Dendritic cell treated with granulocyte-macrophage colony-stimulating factor and Interleukin-4, amounts not matched to agents 40 ng/mL and 50 ng/mL, for 4 days (primary cell): ENCODE results near the gene POLDIP2.
A peak's percentile ranks its signal among the peaks of the same experiment; 100 is the strongest.

ENCODE experiments used
- H3K27ac Mint-ChIP-seq: one replicate; pipeline ENCODE4 v1.8.0; 2022; ENCODE audit warnings: mild to moderate bottlenecking, mixed read lengths
- H3K27me3 Mint-ChIP-seq: one replicate; pipeline ENCODE4 v1.8.0; 2022; ENCODE audit warnings: mild to moderate bottlenecking, mixed read lengths
- H3K36me3 Mint-ChIP-seq: one replicate; pipeline ENCODE4 v1.8.0; 2022; ENCODE audit warnings: low read depth, mixed read lengths
- H3K4me1 Mint-ChIP-seq: one replicate; pipeline ENCODE4 v1.8.0; 2022; ENCODE audit warnings: low read depth, mixed read lengths
- H3K4me3 Mint-ChIP-seq: one replicate; pipeline ENCODE4 v1.8.0; 2022; ENCODE audit warnings: mild to moderate bottlenecking, moderate library complexity, mixed read lengths
- H3K9me3 Mint-ChIP-seq: one replicate; pipeline ENCODE4 v1.8.0; 2022; ENCODE audit warnings: mixed read lengths
- intact Hi-C: fragments of 100-400 bp; cut with micrococcal nuclease; formaldehyde crosslinking; loops from one replicate; pipeline ENCODE4 v1.15.0; 2022

POLDIP2 gene

DNA sequence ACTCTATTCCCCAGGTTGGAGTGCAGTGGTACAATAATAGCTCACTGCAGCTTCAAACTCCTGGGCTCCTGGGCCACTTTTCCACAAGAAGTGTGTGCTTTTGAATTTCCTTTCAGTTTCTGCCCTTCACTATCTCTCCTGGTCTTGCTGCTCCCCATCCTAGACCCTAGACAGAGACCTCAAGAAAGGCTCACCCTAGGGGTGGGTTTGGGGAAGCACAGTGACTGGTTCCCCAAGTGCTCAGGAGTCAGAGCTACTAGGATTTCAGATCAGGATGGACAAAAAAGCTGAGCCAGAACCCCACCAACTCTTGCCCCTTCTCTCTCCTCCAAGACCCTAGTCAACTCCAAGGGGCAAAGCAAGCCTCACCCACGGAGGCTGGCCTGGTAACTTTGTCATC is 9.3 kb upstream of the POLDIP2 start:
- Mint-ChIP-seq H3K27me3 (peaks cover 2% of the 10 kb centered on the region), H3K27ac (no peak overlapping the region), H3K4me3 (no peak overlapping the region), H3K4me1 (peaks cover 19% of the 10 kb centered on the region), H3K9me3 (no peaks in the 10 kb centered on the region), H3K36me3 (peaks cover 68% of the 10 kb centered on the region)
- intact Hi-C loops = no loop called here

GRCh38 chr17:28365487-28365886 is 8.2 kb upstream of the POLDIP2 start:
- intact Hi-C loops = no loop called here
- H3K4me3 Mint-ChIP-seq = no peak overlapping the region
- H3K27ac Mint-ChIP-seq = no peak overlapping the region
- no peaks in the 10 kb centered on the region for H3K27me3 Mint-ChIP-seq
- no peaks in the 10 kb centered on the region for H3K9me3 Mint-ChIP-seq
- H3K4me1 Mint-ChIP-seq = peaks cover 11% of the 10 kb centered on the region
- peaks cover 79% of the 10 kb centered on the region for H3K36me3 Mint-ChIP-seq

DNA sequence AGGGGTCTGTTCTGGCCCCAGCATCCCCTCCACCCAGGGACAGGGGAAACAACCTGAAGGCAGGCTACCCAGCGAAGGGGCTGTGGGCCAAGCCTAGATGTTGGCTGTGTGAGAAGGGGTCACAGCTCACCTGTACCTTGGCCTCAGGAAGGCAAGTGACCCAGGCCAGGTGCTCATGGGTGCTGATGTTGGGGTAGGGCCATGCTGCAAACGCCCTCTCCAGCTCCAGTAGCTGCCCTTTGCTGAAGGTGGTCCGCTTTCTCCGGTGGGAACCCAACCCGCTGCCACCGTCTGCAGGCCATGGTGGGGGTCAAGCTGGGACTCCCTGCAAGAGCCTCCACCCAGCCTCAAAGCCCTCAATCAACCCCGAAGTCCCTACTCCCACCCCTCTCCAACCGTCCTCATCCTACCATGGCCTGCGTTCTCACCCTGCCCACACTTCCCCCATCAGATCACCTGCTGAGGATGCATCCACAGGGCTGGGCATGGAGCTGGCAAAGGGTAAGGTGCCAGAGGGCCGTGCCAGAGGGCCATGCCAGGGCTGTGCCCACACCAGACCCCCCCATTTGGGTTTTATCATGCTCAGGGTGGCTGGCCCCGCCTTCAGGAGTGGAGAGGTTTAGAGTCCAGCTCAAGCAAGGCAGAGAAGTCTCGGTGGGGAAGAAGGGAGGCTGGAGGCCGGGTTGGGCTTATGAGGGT is 7.5 kb upstream of the POLDIP2 start, which contains the start of gene SEBOX:
TSS of gene SEBOX (minus strand) at position 535 of the 699 bp plus-strand sequence. CDS start at position 487, 48 bp downstream.
- no peak within 1 kb of the TSS for H3K4me3 Mint-ChIP-seq
- H3K27ac Mint-ChIP-seq = no peak within 1 kb of the TSS

GRCh38 chr17:28363776-28364650 is 6.7 kb upstream of the POLDIP2 start:
- H3K4me1 Mint-ChIP-seq = no peaks in the 10 kb centered on the region
- H3K9me3 Mint-ChIP-seq = no peaks in the 10 kb centered on the region
- peaks cover 87% of the 10 kb centered on the region for H3K36me3 Mint-ChIP-seq
- H3K27ac Mint-ChIP-seq = no peak overlapping the region
- no peak overlapping the region for H3K4me3 Mint-ChIP-seq
- intact Hi-C loops = no loop called here
- no peaks in the 10 kb centered on the region for H3K27me3 Mint-ChIP-seq

More for the DNA sequence above, 7.5 kb upstream of the POLDIP2 start, which contains the start of gene SEBOX:
- no peaks in the 10 kb centered on the region for H3K27me3 Mint-ChIP-seq
- H3K4me1 Mint-ChIP-seq = peaks cover 4% of the 10 kb centered on the region
- no peaks in the 10 kb centered on the region for H3K9me3 Mint-ChIP-seq
- peaks cover 86% of the 10 kb centered on the region for H3K36me3 Mint-ChIP-seq
- intact Hi-C loops = no loop called here

DNA sequence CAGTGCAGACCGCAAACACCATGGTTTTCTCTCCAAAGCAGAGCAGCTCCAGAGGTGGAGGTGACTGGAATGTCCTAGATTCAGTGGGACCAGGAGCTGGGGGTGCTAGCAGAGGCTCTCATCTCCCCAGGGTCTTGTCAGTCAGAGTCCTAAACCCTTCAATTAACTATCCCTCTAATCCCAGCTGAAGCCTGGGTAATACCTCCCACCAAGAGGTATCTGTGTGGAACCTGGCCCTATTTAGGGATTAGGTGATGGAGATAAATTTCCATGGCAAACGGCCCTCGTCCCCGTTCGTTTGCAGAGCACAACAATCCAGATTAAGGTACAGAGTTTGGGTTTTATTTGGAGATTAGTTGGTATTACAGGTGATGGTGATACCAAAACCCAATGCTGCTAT is 5.9 kb upstream of the POLDIP2 start:
- Mint-ChIP-seq H3K9me3 (no peaks in the 10 kb centered on the region), H3K4me1 (peaks cover 3% of the 10 kb centered on the region), H3K36me3 (peaks cover 92% of the 10 kb centered on the region), H3K4me3 (no peak overlapping the region), H3K27me3 (no peaks in the 10 kb centered on the region), H3K27ac (no peak overlapping the region)
- intact Hi-C loops = no loop called here

DNA sequence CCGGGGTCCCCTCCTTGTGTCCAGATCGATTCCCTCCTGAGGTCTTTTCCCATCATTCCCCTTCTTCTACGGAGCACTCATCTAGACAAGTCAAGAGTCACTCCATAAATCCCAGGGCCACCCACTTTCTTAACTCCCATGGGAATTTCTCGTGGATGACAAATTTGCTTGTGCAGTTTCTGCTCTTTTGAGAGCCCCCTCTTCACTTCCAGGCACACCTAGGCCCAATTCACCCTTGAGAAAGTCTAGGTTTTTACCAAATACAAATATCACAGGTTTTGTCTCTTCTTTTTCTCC is 522 bp upstream of the POLDIP2 start:
- Mint-ChIP-seq H3K4me3 (peak overlapping the region; percentile 94), H3K4me1 (peaks cover 21% of the 10 kb centered on the region), H3K27me3 (no peaks in the 10 kb centered on the region), H3K27ac (peak overlapping the region; percentile 95), H3K9me3 (no peaks in the 10 kb centered on the region), H3K36me3 (peaks cover 77% of the 10 kb centered on the region)
- intact Hi-C loops = loop anchor here (1.0 kb wide), 1 partner anchor 23 kb away; the partner anchor contains the start of genes IFT20 and TNFAIP1

- intact Hi-C loops = no loop called here
- peaks cover 100% of the 10 kb centered on the region for H3K36me3 Mint-ChIP-seq
- no peak overlapping the region for H3K4me3 Mint-ChIP-seq
- no peaks in the 10 kb centered on the region for H3K27me3 Mint-ChIP-seq
- H3K27ac Mint-ChIP-seq = no peak overlapping the region
- no peaks in the 10 kb centered on the region for H3K4me1 Mint-ChIP-seq
- H3K9me3 Mint-ChIP-seq = no peaks in the 10 kb centered on the region
Measured at GRCh38 chr17:28350271-28350670, 7.1 kb downstream of the POLDIP2 start.

GRCh38 chr17:28348979-28349378 is 8.3 kb downstream of the POLDIP2 start:
- Mint-ChIP-seq H3K4me1 (no peaks in the 10 kb centered on the region), H3K27ac (no peak overlapping the region), H3K27me3 (no peaks in the 10 kb centered on the region), H3K4me3 (no peak overlapping the region), H3K9me3 (no peaks in the 10 kb centered on the region), H3K36me3 (peaks cover 100% of the 10 kb centered on the region)
- intact Hi-C loops = no loop called here

DNA sequence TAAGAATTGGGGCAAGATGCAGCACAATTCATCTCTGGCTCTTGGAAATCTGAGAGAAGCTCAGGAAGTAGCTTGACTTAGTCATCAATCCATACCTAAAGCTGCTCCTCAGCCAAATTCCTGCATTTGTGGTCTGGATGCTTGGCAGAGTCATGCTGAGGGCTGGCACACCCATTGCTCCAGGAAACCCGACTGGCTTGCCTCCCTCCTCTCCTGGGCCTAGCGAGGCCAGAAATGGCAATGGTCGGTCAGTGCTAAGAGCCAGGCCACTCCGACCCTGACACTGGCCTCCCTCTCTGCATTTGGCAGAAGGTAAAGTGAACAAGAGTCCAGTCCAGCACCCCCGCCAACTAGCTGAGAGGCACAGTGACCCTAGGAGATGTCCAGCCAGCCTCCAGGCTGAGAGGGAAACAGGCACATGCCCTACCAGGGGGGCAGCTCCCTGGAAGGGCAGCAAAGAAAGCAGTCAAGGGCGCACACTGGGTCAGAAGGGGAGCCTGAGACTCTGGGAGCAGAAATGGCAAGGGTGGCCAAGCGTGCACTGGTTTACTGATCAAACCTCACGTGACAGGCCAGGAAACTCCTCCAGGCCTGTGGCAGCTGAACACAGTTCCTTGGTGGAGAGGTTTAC is 10.0 kb downstream of the POLDIP2 start:
- no peaks in the 10 kb centered on the region for H3K27me3 Mint-ChIP-seq
- H3K36me3 Mint-ChIP-seq = peaks cover 100% of the 10 kb centered on the region
- H3K4me1 Mint-ChIP-seq = no peaks in the 10 kb centered on the region
- H3K9me3 Mint-ChIP-seq = no peaks in the 10 kb centered on the region
- intact Hi-C loops = no loop called here
- no peak overlapping the region for H3K27ac Mint-ChIP-seq
- no peak overlapping the region for H3K4me3 Mint-ChIP-seq

GRCh38 chr17:28346746-28347246 is 10.5 kb downstream of the POLDIP2 start:
- Mint-ChIP-seq H3K36me3 (peaks cover 100% of the 10 kb centered on the region), H3K4me1 (no peaks in the 10 kb centered on the region), H3K27me3 (no peaks in the 10 kb centered on the region), H3K4me3 (no peak overlapping the region), H3K9me3 (no peaks in the 10 kb centered on the region), H3K27ac (no peak overlapping the region)
- intact Hi-C loops = no loop called here

GRCh38 chr17:28346199-28346580 is 11.1 kb downstream of the POLDIP2 start:
- H3K4me3 Mint-ChIP-seq = no peak overlapping the region
- H3K9me3 Mint-ChIP-seq = no peaks in the 10 kb centered on the region
- no peaks in the 10 kb centered on the region for H3K4me1 Mint-ChIP-seq
- no peak overlapping the region for H3K27ac Mint-ChIP-seq
- no peaks in the 10 kb centered on the region for H3K27me3 Mint-ChIP-seq
- peaks cover 100% of the 10 kb centered on the region for H3K36me3 Mint-ChIP-seq
- intact Hi-C loops = no loop called here

GRCh38 chr17:28345419-28346198 is 11.7 kb downstream of the POLDIP2 start:
- no peak overlapping the region for H3K27ac Mint-ChIP-seq
- H3K9me3 Mint-ChIP-seq = no peaks in the 10 kb centered on the region
- no peaks in the 10 kb centered on the region for H3K4me1 Mint-ChIP-seq
- intact Hi-C loops = no loop called here
- H3K36me3 Mint-ChIP-seq = peaks cover 100% of the 10 kb centered on the region
- no peaks in the 10 kb centered on the region for H3K27me3 Mint-ChIP-seq
- H3K4me3 Mint-ChIP-seq = no peak overlapping the region

DNA sequence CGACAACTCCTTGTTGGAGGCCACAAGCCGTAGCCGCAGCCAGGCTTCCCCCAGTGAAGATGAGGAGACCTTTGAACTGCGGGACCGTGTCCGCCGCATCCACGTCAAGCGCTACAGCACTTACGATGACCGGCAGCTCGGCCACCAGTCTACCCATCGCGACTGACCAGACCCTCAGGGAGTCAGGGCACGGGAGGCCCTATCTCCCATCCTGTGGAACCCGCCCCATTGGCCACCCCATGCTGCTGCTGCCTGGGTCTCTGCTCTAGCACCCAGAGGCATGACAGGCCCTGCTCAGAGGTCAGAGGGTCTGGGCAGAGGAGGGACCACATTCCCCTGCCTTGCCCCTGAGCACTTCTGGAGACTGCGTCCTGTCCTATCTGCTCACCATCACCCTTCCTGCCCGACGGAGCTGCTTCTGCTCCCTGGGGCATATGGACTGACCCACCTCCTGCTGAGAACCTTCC is 12.9 kb downstream of the POLDIP2 start:
- Mint-ChIP-seq H3K9me3 (no peaks in the 10 kb centered on the region), H3K4me3 (no peak overlapping the region), H3K36me3 (peaks cover 100% of the 10 kb centered on the region), H3K4me1 (no peaks in the 10 kb centered on the region), H3K27me3 (no peaks in the 10 kb centered on the region), H3K27ac (no peak overlapping the region)
- intact Hi-C loops = no loop called here
